Fibroblast of skin of left quadriceps (primary cell): Measurements from ENCODE around the gene CELF1.

ENCODE experiments used
- DNase-seq, 2 experiments: peaks; one replicate each; pipeline ENCODE4 v3.0.0-alpha.2; 2013; ENCODE audit warnings: low read depth in 2 of 2

The CELF1 gene

DNA sequence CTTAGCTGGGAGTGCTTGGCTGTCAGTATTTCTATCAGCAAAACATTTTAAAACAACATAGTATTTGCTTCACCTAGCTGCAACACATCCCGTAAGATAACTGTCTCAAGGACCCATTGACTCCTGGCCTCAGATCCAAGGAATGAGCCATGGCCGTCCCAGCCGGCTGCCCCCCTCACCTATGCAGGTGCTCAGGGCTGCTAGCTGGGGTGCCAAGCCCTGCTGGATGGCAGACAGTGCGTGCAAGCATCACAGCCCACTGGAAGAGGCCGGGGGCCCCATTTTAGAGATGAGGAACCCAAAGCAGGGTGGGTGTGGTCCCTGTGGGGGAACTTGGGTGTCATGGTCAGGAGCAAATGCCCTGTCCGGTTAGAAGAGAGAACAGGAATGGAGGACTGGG is 135.2 kb downstream of the CELF1 start:
- no peak for DNase-seq

GRCh38 chr11:47415949-47416472 is 136.9 kb downstream of the CELF1 start:
- DNase-seq, result peak; percentile 85 to 86
